Measurements from ENCODE around the gene FAM53B.

DNA sequence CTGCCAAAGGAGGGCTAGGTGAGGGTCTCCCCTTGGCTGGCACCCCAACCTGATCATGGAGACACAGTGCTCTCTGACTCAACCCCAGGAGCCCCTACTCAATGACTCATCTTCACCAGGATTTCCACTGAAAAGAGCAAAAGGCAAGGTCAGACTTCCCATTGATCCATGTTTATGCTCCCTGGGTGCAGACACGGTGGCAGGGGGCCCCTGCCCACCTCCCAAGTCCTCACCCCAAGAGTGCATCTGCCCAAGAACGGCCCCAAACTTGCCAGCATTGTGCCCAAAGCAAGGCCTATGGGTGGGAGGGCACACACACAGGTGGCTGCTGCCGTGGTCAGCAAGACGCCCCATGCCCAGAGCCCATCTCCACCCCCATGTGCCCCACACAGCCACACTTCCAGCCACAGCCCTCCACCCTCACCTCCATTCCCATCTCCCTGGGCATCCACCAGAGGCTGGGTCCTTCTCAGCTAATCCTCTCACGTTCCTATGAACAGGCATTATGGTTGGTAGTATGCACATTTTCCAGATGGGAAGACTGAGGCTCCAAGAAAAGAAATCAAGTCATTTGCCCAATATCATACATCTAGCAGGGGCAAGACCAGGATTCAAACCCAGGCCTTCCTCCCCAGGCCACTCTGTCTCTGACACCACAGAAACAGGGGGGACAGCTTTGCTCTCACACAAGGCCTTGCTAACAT is 31.3 kb downstream of the FAM53B start:
- TF ChIP-seq, protein P1, sequence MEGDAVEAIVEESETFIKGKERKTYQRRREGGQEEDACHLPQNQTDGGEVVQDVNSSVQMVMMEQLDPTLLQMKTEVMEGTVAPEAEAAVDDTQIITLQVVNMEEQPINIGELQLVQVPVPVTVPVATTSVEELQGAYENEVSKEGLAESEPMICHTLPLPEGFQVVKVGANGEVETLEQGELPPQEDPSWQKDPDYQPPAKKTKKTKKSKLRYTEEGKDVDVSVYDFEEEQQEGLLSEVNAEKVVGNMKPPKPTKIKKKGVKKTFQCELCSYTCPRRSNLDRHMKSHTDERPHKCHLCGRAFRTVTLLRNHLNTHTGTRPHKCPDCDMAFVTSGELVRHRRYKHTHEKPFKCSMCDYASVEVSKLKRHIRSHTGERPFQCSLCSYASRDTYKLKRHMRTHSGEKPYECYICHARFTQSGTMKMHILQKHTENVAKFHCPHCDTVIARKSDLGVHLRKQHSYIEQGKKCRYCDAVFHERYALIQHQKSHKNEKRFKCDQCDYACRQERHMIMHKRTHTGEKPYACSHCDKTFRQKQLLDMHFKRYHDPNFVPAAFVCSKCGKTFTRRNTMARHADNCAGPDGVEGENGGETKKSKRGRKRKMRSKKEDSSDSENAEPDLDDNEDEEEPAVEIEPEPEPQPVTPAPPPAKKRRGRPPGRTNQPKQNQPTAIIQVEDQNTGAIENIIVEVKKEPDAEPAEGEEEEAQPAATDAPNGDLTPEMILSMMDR (IDR thresholded peaks at IDR 0.05), result no peak
- TF ChIP-seq TEAD4 (IDR thresholded peaks at IDR 0.05; ENCODE audit: borderline replicate concordance, insufficient read depth) (no peak), TAF1 (IDR thresholded peaks at IDR 0.05; ENCODE audit: borderline replicate concordance, low read depth, low read length) (no peak), NRF1 (IDR thresholded peaks at IDR 0.05; ENCODE audit: low read depth, low read length) (no peak), SMC3 (IDR thresholded peaks at IDR 0.05; ENCODE audit: low read depth, low read length) (no peak), YY1 (IDR thresholded peaks at IDR 0.05; ENCODE audit: low read depth) (no peak), NFIC (IDR thresholded peaks at IDR 0.05; ENCODE audit: borderline replicate concordance) (no peak), SIN3A (IDR thresholded peaks at IDR 0.05; ENCODE audit: borderline replicate concordance, low read depth, low read length) (no peak), POLR2AphosphoS5 (IDR thresholded peaks at IDR 0.05; ENCODE audit: low read depth, low read length) (no peak), ELF1 (IDR thresholded peaks at IDR 0.05) (no peak)
- TF ChIP-seq, protein P2, sequence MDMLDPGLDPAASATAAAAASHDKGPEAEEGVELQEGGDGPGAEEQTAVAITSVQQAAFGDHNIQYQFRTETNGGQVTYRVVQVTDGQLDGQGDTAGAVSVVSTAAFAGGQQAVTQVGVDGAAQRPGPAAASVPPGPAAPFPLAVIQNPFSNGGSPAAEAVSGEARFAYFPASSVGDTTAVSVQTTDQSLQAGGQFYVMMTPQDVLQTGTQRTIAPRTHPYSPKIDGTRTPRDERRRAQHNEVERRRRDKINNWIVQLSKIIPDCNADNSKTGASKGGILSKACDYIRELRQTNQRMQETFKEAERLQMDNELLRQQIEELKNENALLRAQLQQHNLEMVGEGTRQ (IDR thresholded peaks at IDR 0.05; ENCODE audit: borderline replicate concordance, low read depth, low read length), result no peak
